Activated CD4-positive, alpha-beta memory T cell treated with anti-CD3 and anti-CD28 coated beads, Interleukin-2, amount 10 ng/mL, durations not matched to agents 7 days and 5 days (primary cell): ENCODE results near the gene UGT2A2. TPM values are rescaled to one million over a fixed set of nuclear protein-coding genes. Genes with fewer than 3 reads are reported as not detected.

Experiments
- CTCF ChIA-PET: fragments of 350-600 bp; sonication (Branson Sonifier 250); formaldehyde crosslinking; loops from one replicate; lab custom pipeline; 2021; ENCODE audit warnings: antibody characterized with exemption, inconsistent platforms; lab: Charles Lee
- POLR2A ChIA-PET: fragments of 350-600 bp; sonication (Branson Sonifier 250); formaldehyde crosslinking; loops from one replicate; lab custom pipeline; 2021; ENCODE audit warnings: antibody characterized with exemption; lab: Charles Lee
- DNase-seq: peaks from one replicate; pipeline ENCODE4 v3.0.0-alpha.2; 2020
- H3K27ac Mint-ChIP-seq: one replicate; pipeline ENCODE4 v1.8.0; 2021; ENCODE audit warnings: mild to moderate bottlenecking, mixed read lengths
- H3K27me3 Mint-ChIP-seq: one replicate; pipeline ENCODE4 v1.8.0; 2021; ENCODE audit warnings: mixed read lengths
- H3K36me3 Mint-ChIP-seq: one replicate; pipeline ENCODE4 v1.8.0; 2021; ENCODE audit warnings: low read depth, mixed read lengths
- H3K4me1 Mint-ChIP-seq: one replicate; pipeline ENCODE4 v1.8.0; 2021; ENCODE audit warnings: mixed read lengths
- H3K4me3 Mint-ChIP-seq: one replicate; pipeline ENCODE4 v1.8.0; 2021; ENCODE audit warnings: mild to moderate bottlenecking, mixed read lengths
- H3K9me3 Mint-ChIP-seq: one replicate; pipeline ENCODE4 v1.8.0; 2021; ENCODE audit warnings: mixed read lengths
- total RNA-seq, 2 experiments: library from RNA; stranded (reverse); gene quantifications; one replicate each; pipeline ENCODE4 v1.2.3, GENCODE V29; 2021

The UGT2A2 gene
- total RNA-seq, 2 experiments from 2014 or later: not detected

- CTCF ChIA-PET: no interaction called here
- Mint-ChIP-seq H3K36me3 (no peaks in the 10 kb centered on the region), H3K27ac (no peak overlapping the region), H3K9me3 (no peaks in the 10 kb centered on the region), H3K4me1 (no peaks in the 10 kb centered on the region), H3K27me3 (no peaks in the 10 kb centered on the region), H3K4me3 (no peak overlapping the region)
- no peak for DNase-seq
- POLR2A ChIA-PET: no interaction called here
Observed at GRCh38 chr4:69610484-69610883, 29.0 kb downstream of the UGT2A2 start.

DNA sequence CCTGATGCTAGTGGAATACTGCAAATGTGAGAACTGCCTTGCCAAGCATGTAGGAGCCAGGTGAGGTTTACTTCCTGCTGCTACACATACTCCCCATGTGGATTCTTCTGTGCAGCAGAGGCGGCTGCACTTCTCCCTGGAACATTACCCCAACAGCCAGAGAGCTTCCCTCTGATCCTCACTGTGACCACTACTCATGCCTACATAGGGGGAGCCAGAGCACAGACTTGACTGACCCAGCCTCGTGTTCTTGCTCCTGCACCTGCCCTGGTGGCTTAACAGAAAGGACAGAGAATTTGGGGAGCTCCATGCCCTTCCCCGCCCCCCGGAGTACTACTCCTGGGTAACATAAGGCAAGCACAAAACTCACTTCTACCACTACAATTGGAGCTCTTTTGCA lies 38.4 kb downstream of the UGT2A2 start:
- no peak for DNase-seq
- Mint-ChIP-seq H3K9me3 (peaks cover 3% of the 10 kb centered on the region), H3K4me3 (no peak overlapping the region), H3K4me1 (no peaks in the 10 kb centered on the region), H3K27me3 (no peaks in the 10 kb centered on the region), H3K27ac (no peak overlapping the region), H3K36me3 (no peaks in the 10 kb centered on the region)
- ChIA-PET POLR2A (no interaction called here), CTCF (no interaction called here)

- H3K9me3 Mint-ChIP-seq: no peaks in the 10 kb centered on the region
- H3K27ac Mint-ChIP-seq: no peak overlapping the region
- H3K27me3 Mint-ChIP-seq: no peaks in the 10 kb centered on the region
- no peak overlapping the region for H3K4me3 Mint-ChIP-seq
- H3K36me3 Mint-ChIP-seq: no peaks in the 10 kb centered on the region
- H3K4me1 Mint-ChIP-seq: no peaks in the 10 kb centered on the region
- DNase-seq: no peak
- CTCF ChIA-PET: no interaction called here
- POLR2A ChIA-PET: no interaction called here
Observed at GRCh38 chr4:69600013-69600412, 39.4 kb downstream of the UGT2A2 start.

DNA sequence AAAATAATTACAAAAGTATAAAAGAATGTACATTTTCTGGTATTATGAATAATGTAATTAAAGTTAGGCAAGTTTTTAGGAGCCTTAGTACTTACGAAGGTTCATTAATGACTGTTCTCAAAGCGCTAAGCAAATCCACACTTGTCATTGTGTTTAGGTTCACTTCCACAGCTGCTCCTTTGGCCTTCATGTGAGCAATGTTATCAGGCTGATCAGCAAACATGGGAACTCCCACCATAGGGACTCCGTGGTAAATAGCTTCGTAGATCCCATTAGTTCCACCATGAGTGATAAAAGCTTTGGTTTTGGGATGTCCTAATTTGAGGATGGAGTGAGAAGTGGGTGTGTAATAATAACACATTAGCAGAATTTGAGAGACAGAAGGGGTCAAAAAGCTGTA lies 45.1 kb downstream of the UGT2A2 start:
- no peak overlapping the region for H3K27ac Mint-ChIP-seq
- no peaks in the 10 kb centered on the region for H3K36me3 Mint-ChIP-seq
- ChIA-PET POLR2A (no interaction called here), CTCF (no interaction called here)
- no peaks in the 10 kb centered on the region for H3K27me3 Mint-ChIP-seq
- H3K9me3 Mint-ChIP-seq: no peaks in the 10 kb centered on the region
- H3K4me3 Mint-ChIP-seq: no peak overlapping the region
- no peaks in the 10 kb centered on the region for H3K4me1 Mint-ChIP-seq
- DNase-seq: no peak

- no peaks in the 10 kb centered on the region for H3K4me1 Mint-ChIP-seq
- H3K27me3 Mint-ChIP-seq: no peaks in the 10 kb centered on the region
- CTCF ChIA-PET: no interaction called here
- no peak overlapping the region for H3K4me3 Mint-ChIP-seq
- H3K36me3 Mint-ChIP-seq: no peaks in the 10 kb centered on the region
- POLR2A ChIA-PET: no interaction called here
- DNase-seq: no peak
- H3K9me3 Mint-ChIP-seq: no peaks in the 10 kb centered on the region
- H3K27ac Mint-ChIP-seq: no peak overlapping the region
Observed at GRCh38 chr4:69591364-69591763, 48.1 kb downstream of the UGT2A2 start.

DNA sequence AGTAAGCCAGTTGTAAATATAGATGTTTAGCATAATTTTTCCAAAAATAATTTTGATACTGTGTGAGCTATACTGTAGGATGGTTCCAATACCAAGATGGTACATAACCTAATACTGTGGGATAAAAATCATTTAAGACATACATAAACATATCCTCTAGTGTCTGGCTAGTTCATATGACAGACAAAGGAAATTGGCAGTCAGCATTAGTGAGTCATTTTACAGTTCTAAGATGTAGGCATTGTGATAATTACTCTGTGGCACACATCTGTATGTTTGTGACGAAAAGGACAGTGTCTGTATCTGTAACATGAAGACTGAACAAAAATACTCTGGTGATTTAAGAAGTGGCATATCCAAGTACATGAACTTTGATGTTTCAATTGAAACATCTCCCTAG lies 49.6 kb downstream of the UGT2A2 start:
- H3K27me3 Mint-ChIP-seq: no peaks in the 10 kb centered on the region
- H3K36me3 Mint-ChIP-seq: no peaks in the 10 kb centered on the region
- no peaks in the 10 kb centered on the region for H3K4me1 Mint-ChIP-seq
- H3K9me3 Mint-ChIP-seq: peaks cover 1% of the 10 kb centered on the region
- CTCF ChIA-PET: no interaction called here
- no peak for DNase-seq
- H3K4me3 Mint-ChIP-seq: no peak overlapping the region
- POLR2A ChIA-PET: no interaction called here
- no peak overlapping the region for H3K27ac Mint-ChIP-seq

DNA sequence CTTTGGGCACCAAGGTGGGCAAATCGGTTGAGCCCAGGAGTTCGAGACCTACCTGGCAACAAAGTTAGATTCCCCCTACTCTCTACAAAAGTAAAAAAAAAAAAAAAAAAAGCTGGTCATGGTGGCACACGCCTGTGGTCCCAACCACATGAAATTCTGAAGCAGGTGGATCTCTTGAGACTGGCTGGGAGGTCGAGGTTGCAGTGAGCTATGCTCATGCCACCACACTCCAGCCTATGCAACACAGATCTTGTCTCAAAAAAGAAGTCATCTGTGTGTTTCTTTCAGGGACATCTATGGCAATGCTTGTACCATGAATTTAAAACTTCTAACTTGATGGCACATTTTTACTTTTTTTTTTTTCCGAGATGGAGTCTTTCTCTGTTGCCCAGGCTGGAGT lies 55.3 kb downstream of the UGT2A2 start:
- H3K4me1 Mint-ChIP-seq: no peaks in the 10 kb centered on the region
- no peak for DNase-seq
- peaks cover 1% of the 10 kb centered on the region for H3K9me3 Mint-ChIP-seq
- ChIA-PET CTCF (no interaction called here), POLR2A (no interaction called here)
- no peak overlapping the region for H3K4me3 Mint-ChIP-seq
- H3K27ac Mint-ChIP-seq: no peak overlapping the region
- no peaks in the 10 kb centered on the region for H3K36me3 Mint-ChIP-seq
- H3K27me3 Mint-ChIP-seq: no peaks in the 10 kb centered on the region

DNA sequence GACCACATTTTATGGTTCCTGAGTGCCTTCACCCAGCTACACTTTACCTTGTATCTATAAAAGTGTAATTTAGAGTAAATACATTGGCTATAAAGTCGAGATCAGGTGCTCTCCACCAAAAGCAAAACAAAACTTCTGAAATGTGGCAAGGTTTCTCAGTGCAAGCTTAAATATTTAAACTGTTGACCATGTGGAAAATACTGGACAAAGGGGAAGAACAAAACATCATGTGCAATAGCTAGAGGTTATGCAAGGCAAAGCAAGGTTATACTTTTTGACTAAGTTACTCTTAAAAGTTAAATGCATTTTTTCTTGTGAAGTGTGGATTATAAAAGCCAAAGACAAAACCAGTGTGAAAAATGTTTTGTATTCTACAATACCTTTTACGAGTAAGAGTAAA lies 55.9 kb downstream of the UGT2A2 start:
- H3K4me1 Mint-ChIP-seq: no peaks in the 10 kb centered on the region
- peaks cover 1% of the 10 kb centered on the region for H3K9me3 Mint-ChIP-seq
- H3K36me3 Mint-ChIP-seq: no peaks in the 10 kb centered on the region

DNA sequence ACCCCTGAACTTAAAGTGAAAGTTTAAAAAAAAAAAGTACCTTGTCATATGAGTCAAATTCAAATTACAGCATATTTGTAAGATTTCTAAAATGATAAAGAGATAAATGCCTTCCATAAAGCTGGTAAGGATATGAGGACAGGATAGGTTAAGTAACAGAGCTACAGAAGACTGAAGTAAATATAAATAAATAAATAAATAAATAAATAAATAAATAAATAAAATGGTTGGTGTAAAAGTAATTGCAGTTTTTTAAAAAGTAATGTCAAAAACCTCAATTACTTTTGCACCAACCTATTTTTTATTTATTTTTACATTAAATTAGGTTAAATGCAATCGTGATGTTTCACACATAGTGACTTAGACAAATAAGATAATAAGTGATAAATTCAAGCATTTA lies 62.2 kb downstream of the UGT2A2 start:
- H3K4me1 Mint-ChIP-seq: no peaks in the 10 kb centered on the region
- no peak overlapping the region for H3K4me3 Mint-ChIP-seq
- CTCF ChIA-PET: no interaction called here
- H3K27me3 Mint-ChIP-seq: no peaks in the 10 kb centered on the region
- DNase-seq: no peak
- no peaks in the 10 kb centered on the region for H3K9me3 Mint-ChIP-seq
- POLR2A ChIA-PET: no interaction called here
- H3K27ac Mint-ChIP-seq: no peak overlapping the region
- no peaks in the 10 kb centered on the region for H3K36me3 Mint-ChIP-seq

More for the DNA sequence above, 55.9 kb downstream of the UGT2A2 start:
- DNase-seq: no peak
- POLR2A ChIA-PET: no interaction called here
- CTCF ChIA-PET: no interaction called here
- Mint-ChIP-seq H3K27ac (no peak overlapping the region), H3K4me3 (no peak overlapping the region), H3K27me3 (no peaks in the 10 kb centered on the region)

GRCh38 chr4:69576251-69576877 lies 63.1 kb downstream of the UGT2A2 start:
- POLR2A ChIA-PET: no interaction called here
- no peak overlapping the region for H3K27ac Mint-ChIP-seq

DNA sequence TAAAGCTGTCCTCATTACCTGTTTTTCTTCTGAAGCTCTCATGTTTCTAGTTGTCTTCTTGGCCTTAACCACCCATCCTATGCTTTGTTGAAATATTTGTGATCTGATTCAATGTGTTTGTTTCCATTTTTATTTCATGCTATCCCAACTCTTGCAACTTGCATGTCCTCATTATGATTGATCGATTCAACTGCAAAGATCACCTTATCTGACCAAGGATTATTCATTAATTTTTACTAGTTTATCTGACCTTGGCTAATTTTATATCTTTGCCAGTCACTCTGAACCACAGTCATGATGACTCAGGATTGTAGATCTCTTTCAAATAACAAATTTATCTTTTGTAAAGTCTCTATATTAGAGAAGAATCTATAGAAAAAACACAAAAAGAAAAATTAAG lies 70.7 kb downstream of the UGT2A2 start:
- H3K27me3 Mint-ChIP-seq: no peaks in the 10 kb centered on the region
- H3K9me3 Mint-ChIP-seq: no peaks in the 10 kb centered on the region
- H3K36me3 Mint-ChIP-seq: no peaks in the 10 kb centered on the region
- POLR2A ChIA-PET: no interaction called here
- H3K27ac Mint-ChIP-seq: no peak overlapping the region
- H3K4me1 Mint-ChIP-seq: no peaks in the 10 kb centered on the region
- no peak overlapping the region for H3K4me3 Mint-ChIP-seq
- CTCF ChIA-PET: no interaction called here
- no peak for DNase-seq

More at GRCh38 chr4:69576251-69576877, 63.1 kb downstream of the UGT2A2 start:
- DNase-seq: no peak
- CTCF ChIA-PET: no interaction called here
- Mint-ChIP-seq H3K9me3 (no peaks in the 10 kb centered on the region), H3K4me3 (no peak overlapping the region), H3K36me3 (no peaks in the 10 kb centered on the region), H3K27me3 (no peaks in the 10 kb centered on the region), H3K4me1 (no peaks in the 10 kb centered on the region)

DNA sequence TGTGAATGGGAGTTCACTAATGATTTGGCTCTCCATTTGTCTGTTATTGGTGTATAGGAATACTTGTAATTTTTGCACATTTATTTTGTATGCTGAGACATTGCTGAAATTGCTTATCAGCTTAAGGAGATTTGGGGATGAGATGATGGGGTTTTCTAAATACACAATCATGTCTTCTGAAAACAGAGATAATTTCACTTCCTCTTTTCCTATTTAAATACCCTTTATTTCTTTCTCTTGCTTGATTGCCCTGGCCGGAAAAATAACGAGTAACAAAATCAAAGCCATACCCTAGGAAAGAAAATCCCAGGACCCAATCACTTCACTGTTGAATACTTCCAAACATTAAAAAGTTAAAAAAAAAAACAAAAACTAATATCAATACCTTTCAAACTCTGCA lies 76.0 kb downstream of the UGT2A2 start:
- ChIA-PET CTCF (no interaction called here), POLR2A (no interaction called here)
- H3K9me3 Mint-ChIP-seq: no peaks in the 10 kb centered on the region
- H3K27ac Mint-ChIP-seq: no peak overlapping the region
- no peak overlapping the region for H3K4me3 Mint-ChIP-seq
- no peaks in the 10 kb centered on the region for H3K36me3 Mint-ChIP-seq
- H3K27me3 Mint-ChIP-seq: no peaks in the 10 kb centered on the region
- no peaks in the 10 kb centered on the region for H3K4me1 Mint-ChIP-seq
- DNase-seq: no peak

GRCh38 chr4:69549651-69550050 lies 89.8 kb downstream of the UGT2A2 start:
- no peak for DNase-seq
- no peaks in the 10 kb centered on the region for H3K4me1 Mint-ChIP-seq
- no peaks in the 10 kb centered on the region for H3K36me3 Mint-ChIP-seq
- H3K9me3 Mint-ChIP-seq: no peaks in the 10 kb centered on the region
- ChIA-PET POLR2A (no interaction called here), CTCF (no interaction called here)
- no peak overlapping the region for H3K27ac Mint-ChIP-seq
- H3K27me3 Mint-ChIP-seq: no peaks in the 10 kb centered on the region
- no peak overlapping the region for H3K4me3 Mint-ChIP-seq

- POLR2A ChIA-PET: no interaction called here
- Mint-ChIP-seq H3K4me1 (no peaks in the 10 kb centered on the region), H3K4me3 (no peak overlapping the region)
Observed at GRCh38 chr4:69546134-69546765, 93.2 kb downstream of the UGT2A2 start.

More at GRCh38 chr4:69546134-69546765, 93.2 kb downstream of the UGT2A2 start:
- DNase-seq: no peak
- no peak overlapping the region for H3K27ac Mint-ChIP-seq
- no peaks in the 10 kb centered on the region for H3K9me3 Mint-ChIP-seq
- H3K27me3 Mint-ChIP-seq: no peaks in the 10 kb centered on the region
- H3K36me3 Mint-ChIP-seq: no peaks in the 10 kb centered on the region
- CTCF ChIA-PET: no interaction called here
